GM12801 (cell line): ENCODE results near the gene GALNT13.

ENCODE experiments used
- CTCF ChIP-seq: IDR thresholded peaks from one replicate; pipeline ENCODE4 v1.5.1; 2011; ENCODE audit warnings: control low read depth; ENCODE audit not compliant: insufficient read length; ENCODE audit errors: extremely low read depth

Gene GALNT13

DNA sequence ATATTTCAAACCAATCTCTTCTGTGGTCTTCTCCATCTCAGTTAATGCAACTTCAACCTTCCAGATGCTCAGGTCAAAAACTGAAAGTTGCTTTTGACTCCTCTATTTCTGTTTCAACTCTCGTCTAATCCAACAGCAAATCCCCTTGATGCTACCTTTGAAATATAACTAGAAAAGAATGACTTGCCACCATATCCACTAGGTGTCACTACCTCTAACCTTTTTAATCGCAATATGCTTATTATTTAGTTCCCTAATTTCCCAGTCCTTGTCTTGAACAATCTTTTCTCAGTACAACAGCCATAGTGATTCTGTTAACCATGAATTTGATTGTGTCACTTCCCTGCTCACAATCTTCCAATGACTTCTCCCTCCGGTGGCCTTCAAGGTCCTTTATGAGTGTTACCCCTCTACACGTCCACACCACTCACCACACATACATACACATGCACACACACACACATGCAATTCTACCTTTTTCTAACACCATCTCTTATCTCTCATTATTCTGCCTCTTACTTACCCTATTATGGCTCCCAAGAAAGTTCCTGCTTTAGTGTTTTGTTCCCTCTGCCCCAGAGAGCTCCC, 581.3 kb downstream of the GALNT13 start:
- no peak for TF ChIP-seq CTCF

DNA sequence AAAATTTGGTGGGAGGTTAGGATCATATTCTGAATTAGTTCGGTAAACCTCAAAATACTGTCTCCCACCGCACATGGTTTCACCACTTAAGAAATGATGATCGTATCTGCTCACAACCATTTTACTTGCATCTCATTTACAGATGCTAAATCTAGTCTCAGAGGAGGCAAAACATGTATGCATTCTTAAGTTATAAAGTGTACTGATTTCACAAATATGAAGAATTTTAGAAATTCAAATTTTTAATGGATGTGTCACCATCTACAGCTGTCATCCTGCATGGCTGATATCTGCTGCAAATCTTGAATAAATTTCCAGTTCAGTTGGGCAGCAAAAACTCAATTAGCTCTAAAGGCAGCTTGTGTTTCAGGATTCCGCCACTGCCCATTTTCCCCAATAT, 583.4 kb downstream of the GALNT13 start:
- TF ChIP-seq CTCF, result no peak

DNA sequence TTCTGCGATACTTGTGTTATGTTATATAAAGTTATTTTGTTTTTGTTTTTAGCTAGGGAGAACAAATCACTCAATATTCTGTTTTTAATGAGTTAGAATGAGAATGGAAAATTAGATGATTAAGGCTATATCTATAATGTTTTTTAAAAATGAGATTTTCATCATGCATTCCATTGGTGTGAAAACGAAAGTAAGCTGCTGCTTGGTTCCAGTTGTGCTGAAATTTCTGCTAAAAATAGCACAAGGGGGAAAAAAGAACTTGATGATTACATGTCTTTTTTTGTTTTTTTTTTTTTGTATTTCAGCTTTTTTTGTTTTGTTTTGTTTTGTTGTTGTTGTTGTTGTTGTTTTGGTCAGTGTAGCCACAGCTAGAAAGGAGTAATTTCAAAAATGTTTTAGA, 584.1 kb downstream of the GALNT13 start:
- TF ChIP-seq CTCF, result no peak

- no peak for TF ChIP-seq CTCF
These were observed 585.6 kb downstream of the GALNT13 start for GRCh38 chr2:154457286-154457685.

DNA sequence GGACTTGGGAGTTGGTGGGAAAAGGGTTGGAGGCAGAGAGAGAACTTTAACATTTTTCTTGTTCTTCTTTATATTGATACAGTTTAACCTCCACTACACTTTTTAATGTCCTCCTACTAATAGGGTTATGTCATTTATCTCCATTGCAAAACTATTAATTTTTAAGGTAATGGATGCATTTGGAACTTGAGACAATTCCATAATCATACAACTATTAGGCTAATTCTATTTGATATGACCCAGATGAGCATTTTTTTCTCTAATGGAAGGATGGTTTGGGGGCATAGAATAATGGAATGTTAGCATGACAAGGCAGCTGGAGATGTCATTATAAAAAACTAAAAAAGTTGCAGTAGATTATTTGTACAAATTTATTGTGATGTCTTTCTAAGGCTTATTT, 587.6 kb downstream of the GALNT13 start:
- no peak for TF ChIP-seq CTCF

GRCh38 chr2:154462634-154463033, 590.9 kb downstream of the GALNT13 start:
- TF ChIP-seq CTCF, result no peak

- no peak for TF ChIP-seq CTCF
These were observed 594.5 kb downstream of the GALNT13 start for GRCh38 chr2:154466226-154466625.

DNA sequence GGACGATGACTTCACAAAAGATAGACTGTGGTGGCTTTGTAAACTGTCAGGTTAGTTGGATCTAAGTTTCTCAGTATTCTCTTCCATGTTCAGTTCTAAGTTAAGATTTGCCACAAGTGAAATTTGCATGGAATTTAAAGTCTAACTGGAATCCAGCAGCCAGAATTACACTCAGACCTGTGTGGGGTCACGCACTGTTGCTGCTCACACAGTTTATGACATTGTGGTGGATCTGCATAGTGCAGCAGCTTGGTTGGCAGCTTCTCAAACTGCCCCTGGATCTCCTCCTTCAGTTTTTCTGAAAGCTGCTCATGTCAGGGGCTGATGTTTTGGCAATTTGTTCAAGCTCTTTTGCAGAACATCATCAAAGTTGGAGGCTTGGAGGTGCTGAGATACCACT, 598.7 kb downstream of the GALNT13 start:
- no peak for TF ChIP-seq CTCF
